Keratinocyte (primary cell): ENCODE measurements around the gene MGMT. TPM values are rescaled to one million over a fixed set of nuclear protein-coding genes. Genes with fewer than 3 reads are reported as not detected.

Source experiments
- DNase-seq: peaks from one replicate; pipeline ENCODE4 v3.0.0-alpha.2; 2011; ENCODE audit warnings: low read depth, missing footprints, low spot score
- FAIRE-seq: peaks from 2 replicates; lab custom pipeline; 2011; peaks lifted over from hg19 to GRCh38; lab: Jason Lieb, UNC
- H2AFZ ChIP-seq: 2 replicates; pipeline ENCODE4 v1.6.0; 2012; ENCODE audit warnings: low read length, control low read depth, inconsistent platforms; ENCODE audit not compliant: control insufficient read depth
- H3K27ac ChIP-seq: 2 replicates; pipeline ENCODE4 v1.5.1; 2011; ENCODE audit warnings: low read length; ENCODE audit not compliant: control insufficient read depth, insufficient read depth
- H3K27me3 ChIP-seq: 3 replicates; pipeline ENCODE4 v1.6.0; 2011; ENCODE audit warnings: low read length; ENCODE audit not compliant: control insufficient read depth, insufficient read depth; ENCODE audit errors: extremely low read depth
- H3K36me3 ChIP-seq, 2 experiments: 2 replicates in 1 of 2; 3 replicates in 1 of 2; pipeline ENCODE4 v1.5.1; 2011; ENCODE audit warnings: low read length in 2 of 2, mild to moderate bottlenecking in 1 of 2; ENCODE audit not compliant: control insufficient read depth in 2 of 2, insufficient read depth in 2 of 2; ENCODE audit errors: extremely low read depth in 1 of 2
- H3K4me1 ChIP-seq: 3 replicates; pipeline ENCODE4 v1.5.1; 2011; ENCODE audit warnings: low read length; ENCODE audit not compliant: control insufficient read depth, insufficient read depth; ENCODE audit errors: extremely low read depth
- H3K4me2 ChIP-seq: 3 replicates; pipeline ENCODE4 v1.6.0; 2011; ENCODE audit warnings: low read depth, low read length; ENCODE audit not compliant: control insufficient read depth, insufficient read depth; ENCODE audit errors: extremely low read depth
- H3K4me3 ChIP-seq, 3 experiments: fragments of 200-600 bp in 1 of 3; sonication (generic) in 1 of 3; 2 replicates in 2 of 3; 3 replicates in 1 of 3; pipeline ENCODE4 v1.5.1; 2011 to 2016; ENCODE audit warnings: low read length in 3 of 3, mild to moderate bottlenecking in 3 of 3, control low read depth in 2 of 3, inconsistent platforms in 1 of 3, low read depth in 1 of 3, mixed read lengths in 1 of 3, mixed run types in 1 of 3, moderate library complexity in 1 of 3; ENCODE audit not compliant: control insufficient read depth in 2 of 3, insufficient read depth in 2 of 3; ENCODE audit errors: extremely low read depth in 1 of 3
- H3K79me2 ChIP-seq: 2 replicates; pipeline ENCODE4 v1.6.0; 2012; ENCODE audit warnings: low read length; ENCODE audit not compliant: control insufficient read depth, insufficient read depth
- H3K9ac ChIP-seq: 3 replicates; pipeline ENCODE4 v1.6.0; 2011; ENCODE audit warnings: low read length; ENCODE audit not compliant: control insufficient read depth, insufficient read depth; ENCODE audit errors: extremely low read depth
- H3K9me1 ChIP-seq: 3 replicates; pipeline ENCODE4 v1.6.0; 2011; ENCODE audit warnings: low read length; ENCODE audit not compliant: control insufficient read depth, insufficient read depth; ENCODE audit errors: extremely low read depth
- H3K9me3 ChIP-seq: 2 replicates; pipeline ENCODE4 v1.5.1; 2012; ENCODE audit warnings: low read depth, low read length; ENCODE audit not compliant: control insufficient read depth
- H4K20me1 ChIP-seq: 3 replicates; pipeline ENCODE4 v1.6.0; 2011; ENCODE audit warnings: low read length; ENCODE audit not compliant: control insufficient read depth, insufficient read depth; ENCODE audit errors: extremely low read depth
- CTCF ChIP-seq, 3 experiments: IDR thresholded peaks in 1 of 3; conservative IDR thresholded peaks in 1 of 3; optimal IDR thresholded peaks in 1 of 3; 2 replicates in 2 of 3; 3 replicates in 1 of 3; pipeline versions ENCODE3 to v1.5.1; 2011; ENCODE audit warnings: low read length in 3 of 3, mild to moderate bottlenecking in 3 of 3, moderate library complexity in 2 of 3, control low read depth in 1 of 3, inconsistent platforms in 1 of 3; ENCODE audit not compliant: insufficient read depth in 2 of 3; ENCODE audit errors: extremely low read depth in 1 of 3
- EZH2 ChIP-seq: IDR thresholded peaks from one replicate; pipeline ENCODE4 v1.6.1; 2012; ENCODE audit warnings: inconsistent platforms, mild to moderate bottlenecking, low read length, moderate library complexity
- dilution Hi-C: fragments of 300-500 bp; cut with MboI; formaldehyde crosslinking; loops from one replicate; pipeline ENCODE4 v1.7.0; 2020; ENCODE audit warnings: low sequenced_read_pairs; ENCODE audit not compliant: extremely low pct_ligation_motif_present
- polyA plus RNA-seq, 5 experiments: library from polyadenylated mRNA; depleted of rRNA in 3 of 5; stranded (reverse) in 3 of 5; stranded (forward) in 1 of 5; unstranded in 1 of 5; fragments of >200 nt; gene quantifications; 1 replicate in 1 of 5; 2 replicates in 3 of 5; 3 replicates in 1 of 5; pipeline versions ENCODE4 v1.2.1 to v1.2.3, GENCODE V29; 2011 to 2012; ENCODE audit warnings: missing spikeins in 2 of 5, low read depth in 1 of 5, low replicate concordance in 1 of 5

MGMT gene
- polyA plus RNA-seq, 1 donor (not counting 4 experiments of a cell fraction or from before 2014, with no cell fraction given), result 15.2 TPM

- Histone ChIP-seq H3K9me3 (no peaks in the 10 kb centered on the region), H4K20me1 (no peaks in the 10 kb centered on the region), H3K9ac (no peak overlapping the region), H3K27me3 (no peaks in the 10 kb centered on the region), H3K27ac (no peak overlapping the region), H3K4me3 (no peak overlapping the region), H3K9me1 (no peaks in the 10 kb centered on the region), H3K79me2 (no peaks in the 10 kb centered on the region), H3K4me2 (no peak overlapping the region), H2AFZ (no peak overlapping the region), H3K36me3 (no peaks in the 10 kb centered on the region), H3K4me1 (no peaks in the 10 kb centered on the region)
- TF ChIP-seq EZH2 (no peak), CTCF (optimal IDR thresholded peaks at IDR 0.05 in 1 of 3, IDR thresholded peaks at IDR 0.05 in 1 of 3, conservative IDR thresholded peaks at IDR 0.05 in 1 of 3; ENCODE audit: extremely low read depth in 1 of 3, insufficient read depth in 2 of 3, low read length in 3 of 3) (no peak)
- dilution Hi-C loops, result no loop called here
- no peak for DNase-seq
- FAIRE-seq, result no peak
Observed at GRCh38 chr10:129670124-129670523, 203.1 kb downstream of the MGMT start.

- Histone ChIP-seq H4K20me1 (no peaks in the 10 kb centered on the region), H3K36me3 (no peaks in the 10 kb centered on the region), H3K27me3 (no peaks in the 10 kb centered on the region), H3K9me1 (no peaks in the 10 kb centered on the region), H2AFZ (no peak overlapping the region), H3K9me3 (no peaks in the 10 kb centered on the region), H3K27ac (no peak overlapping the region), H3K4me3 (no peak overlapping the region), H3K4me1 (no peaks in the 10 kb centered on the region), H3K4me2 (no peak overlapping the region), H3K79me2 (no peaks in the 10 kb centered on the region), H3K9ac (no peak overlapping the region)
- dilution Hi-C loops, result no loop called here
- FAIRE-seq (no peak), DNase-seq (no peak)
- TF ChIP-seq EZH2 (no peak), CTCF (optimal IDR thresholded peaks at IDR 0.05 in 1 of 3, IDR thresholded peaks at IDR 0.05 in 1 of 3, conservative IDR thresholded peaks at IDR 0.05 in 1 of 3; ENCODE audit: extremely low read depth in 1 of 3, insufficient read depth in 2 of 3, low read length in 3 of 3) (no peak)
Observed at GRCh38 chr10:129673292-129673691, 206.3 kb downstream of the MGMT start.
